Medulla oblongata (tissue), 1 donor: ENCODE measurements around the gene PTPRF.
A peak's percentile ranks its signal among the peaks of the same experiment; 100 is the strongest.

Source experiments
- DNase-seq: peaks from one replicate; pipeline ENCODE4 v3.0.0-alpha.2; 2015; ENCODE audit errors: extremely low spot score

PTPRF gene

DNA sequence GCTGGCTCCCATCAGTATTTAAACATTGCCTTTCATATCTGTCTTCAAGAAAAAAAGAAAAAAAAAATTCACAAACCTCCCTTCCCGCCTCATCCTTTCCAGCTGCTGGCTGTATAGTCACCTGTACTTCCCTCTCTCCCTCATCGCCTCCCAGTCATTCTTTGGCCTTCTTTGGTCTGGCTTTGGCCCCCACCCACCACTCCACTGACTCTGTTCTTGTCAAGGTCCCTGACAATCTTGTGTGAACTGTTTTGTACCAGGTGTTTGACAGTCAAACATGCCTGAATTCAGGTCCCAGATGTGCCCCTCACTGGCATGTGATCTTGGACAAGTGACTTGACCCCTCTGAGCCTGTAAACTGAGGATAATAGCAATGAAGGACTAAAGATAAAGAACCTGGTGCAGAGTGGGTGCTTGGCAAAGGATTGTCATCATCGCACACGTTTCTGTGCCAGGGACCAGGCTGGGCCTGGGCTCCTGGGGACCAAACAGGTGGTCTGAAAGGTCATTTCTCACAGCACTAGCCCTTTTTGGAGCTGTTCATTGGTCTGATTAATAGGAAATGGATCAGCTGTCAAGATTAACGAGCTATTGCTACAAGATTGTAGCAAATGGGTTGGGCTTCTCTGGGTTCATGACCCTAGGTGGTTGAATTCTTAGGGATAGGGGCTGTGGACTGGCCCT, 21.5 kb downstream of the PTPRF start:
- DNase-seq: no peak

DNA sequence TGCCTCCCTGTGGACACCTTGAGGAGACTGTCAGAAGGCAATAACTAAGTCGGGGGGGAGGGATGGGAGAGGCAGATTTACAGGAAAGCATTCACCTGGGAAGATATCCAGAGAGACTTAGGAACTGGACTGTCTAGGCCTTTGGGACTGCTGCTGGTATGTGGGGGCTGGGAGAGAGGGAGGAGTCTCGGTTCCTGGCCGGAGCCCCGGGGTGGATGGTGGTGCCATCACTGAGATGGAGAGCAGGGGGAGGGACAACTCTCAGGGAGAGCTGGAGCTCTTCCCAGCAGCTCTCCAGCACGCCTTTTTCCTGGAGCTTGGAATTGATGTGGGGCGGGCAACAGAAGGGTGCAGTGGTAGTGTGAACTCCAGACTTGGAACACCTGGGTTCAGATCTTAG, 22.1 kb downstream of the PTPRF start:
- DNase-seq: peak; percentile 96

- DNase-seq: no peak
Measured at GRCh38 chr1:43554444-43554992, 23.8 kb downstream of the PTPRF start.

GRCh38 chr1:43556782-43557181, 26.1 kb downstream of the PTPRF start:
- DNase-seq: no peak

DNA sequence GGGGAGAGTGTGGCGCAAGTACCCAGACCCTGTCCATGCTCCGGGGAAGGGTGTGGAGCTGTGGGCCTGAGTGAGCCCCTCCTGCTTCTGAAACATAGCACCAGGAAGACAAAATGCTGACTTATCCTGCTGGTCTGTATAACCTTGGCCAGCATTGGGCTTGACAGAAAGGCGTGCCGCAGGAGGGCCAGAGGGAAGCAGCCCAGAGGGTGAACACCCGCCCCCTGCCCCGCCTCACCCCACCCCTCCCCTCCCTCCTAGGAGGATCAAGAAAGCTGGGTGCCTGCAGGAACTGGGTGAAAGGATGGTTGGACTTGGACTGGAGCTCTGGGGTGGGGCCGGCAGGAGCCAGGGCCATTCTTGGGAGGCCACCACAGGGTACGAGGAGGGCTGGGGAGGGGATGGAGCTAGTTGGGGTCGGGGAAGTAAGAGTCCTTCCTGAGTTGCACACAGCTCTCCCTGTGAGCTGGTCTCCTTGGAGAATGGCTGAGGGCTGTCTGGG, 27.1 kb downstream of the PTPRF start:
- no peak for DNase-seq

DNA sequence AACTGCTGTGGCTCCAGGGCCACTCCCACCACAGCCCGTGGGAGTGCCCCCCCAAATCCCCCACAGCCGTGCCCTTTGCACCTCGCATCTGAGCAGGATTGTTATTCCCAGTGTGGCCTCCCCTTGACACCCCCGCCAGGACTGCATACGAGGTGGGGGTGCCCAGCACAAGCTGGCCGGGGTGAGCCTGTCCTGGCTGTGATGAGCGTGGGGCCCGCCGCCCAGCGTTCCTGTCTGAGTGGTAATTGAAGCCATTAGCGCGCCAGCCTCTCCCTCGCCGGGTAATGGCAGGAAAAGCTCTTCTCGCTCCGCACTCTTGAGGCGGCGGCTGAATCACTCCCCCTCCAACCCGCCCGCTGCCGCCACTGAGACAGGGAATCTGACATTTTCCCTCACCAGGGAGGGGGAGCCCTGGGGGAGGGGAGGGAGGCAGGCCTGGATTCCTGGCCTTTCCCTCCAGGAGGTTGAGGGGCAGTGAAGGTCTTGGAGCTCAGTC, 27.7 kb downstream of the PTPRF start:
- DNase-seq: no peak

DNA sequence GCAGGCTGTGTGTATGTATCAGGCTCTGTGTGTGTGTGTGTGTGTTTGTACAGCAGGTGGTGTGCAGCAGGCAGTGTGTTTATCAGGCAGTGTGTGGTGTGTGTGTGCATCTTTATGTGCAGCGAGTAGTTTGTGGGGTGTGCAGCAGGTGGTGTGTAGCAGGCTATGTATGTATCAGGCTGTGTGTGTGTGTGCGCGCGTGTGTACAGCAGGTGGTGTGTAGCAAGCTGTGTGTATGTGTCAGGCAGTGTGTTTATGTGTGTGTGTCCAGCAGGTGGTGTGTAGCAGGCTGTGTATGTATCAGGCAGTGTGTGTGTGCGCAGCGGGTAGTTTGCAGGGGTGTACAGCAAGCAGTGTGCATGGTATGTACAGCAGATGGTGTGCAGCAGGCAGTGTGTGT, 29.0 kb downstream of the PTPRF start:
- DNase-seq: no peak

DNA sequence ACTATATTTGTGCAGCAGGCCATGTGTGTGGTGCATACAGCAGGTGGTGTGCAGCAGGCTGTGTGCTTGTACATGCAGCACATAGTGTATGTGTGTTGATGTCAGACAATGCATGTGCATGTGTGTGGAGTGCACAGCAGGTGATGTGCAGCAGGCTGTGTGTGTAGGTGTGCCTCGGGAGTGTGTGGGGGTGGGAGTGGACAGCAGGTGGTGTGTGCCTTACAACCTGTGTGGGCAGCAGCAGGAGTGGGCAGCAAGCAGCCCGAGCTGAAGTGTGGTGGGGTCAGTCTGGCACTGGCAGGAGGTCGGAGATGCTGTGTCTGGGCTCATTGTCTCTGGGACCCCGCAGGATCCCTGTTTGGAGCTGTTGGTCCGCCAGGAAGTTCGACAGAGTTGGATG, 29.6 kb downstream of the PTPRF start:
- DNase-seq: no peak

DNA sequence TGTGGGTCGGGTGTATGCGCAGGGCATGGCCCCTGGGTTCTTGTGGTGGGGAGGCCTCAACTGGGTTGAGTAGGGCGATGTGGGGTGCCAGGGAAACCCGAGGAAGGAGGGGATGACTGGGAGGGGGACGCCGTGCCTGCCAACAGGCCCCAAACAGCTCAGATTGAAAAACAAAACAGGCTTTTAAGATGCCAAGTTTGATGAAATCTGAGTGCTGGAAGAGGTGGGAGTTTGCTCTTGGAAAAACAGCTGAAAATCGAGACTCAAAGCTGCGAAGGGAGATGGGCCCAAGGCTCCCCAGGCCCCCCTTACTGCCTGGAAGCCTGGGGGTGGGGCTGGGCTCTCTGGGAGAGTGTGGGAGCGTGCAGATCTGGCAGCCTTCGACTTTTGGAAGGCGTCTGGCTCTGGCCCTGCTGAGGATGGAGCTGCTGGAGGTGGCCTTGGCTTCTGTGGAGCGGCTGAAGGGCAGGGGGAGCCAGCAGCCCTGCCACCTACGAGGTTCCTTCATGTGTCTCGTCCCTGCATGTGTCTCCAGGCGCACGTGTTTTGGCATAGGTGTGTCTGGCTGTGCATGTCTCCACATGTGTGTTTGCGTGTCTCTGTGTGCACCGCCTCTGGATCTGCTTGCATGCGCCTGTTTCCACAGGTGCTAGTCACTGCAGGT, 33.3 kb downstream of the PTPRF start:
- no peak for DNase-seq

GRCh38 chr1:43564551-43565348, 34.1 kb downstream of the PTPRF start:
- DNase-seq: no peak

- peak; percentile 65 for DNase-seq
Measured at GRCh38 chr1:43565600-43566360, 35.1 kb downstream of the PTPRF start.

DNA sequence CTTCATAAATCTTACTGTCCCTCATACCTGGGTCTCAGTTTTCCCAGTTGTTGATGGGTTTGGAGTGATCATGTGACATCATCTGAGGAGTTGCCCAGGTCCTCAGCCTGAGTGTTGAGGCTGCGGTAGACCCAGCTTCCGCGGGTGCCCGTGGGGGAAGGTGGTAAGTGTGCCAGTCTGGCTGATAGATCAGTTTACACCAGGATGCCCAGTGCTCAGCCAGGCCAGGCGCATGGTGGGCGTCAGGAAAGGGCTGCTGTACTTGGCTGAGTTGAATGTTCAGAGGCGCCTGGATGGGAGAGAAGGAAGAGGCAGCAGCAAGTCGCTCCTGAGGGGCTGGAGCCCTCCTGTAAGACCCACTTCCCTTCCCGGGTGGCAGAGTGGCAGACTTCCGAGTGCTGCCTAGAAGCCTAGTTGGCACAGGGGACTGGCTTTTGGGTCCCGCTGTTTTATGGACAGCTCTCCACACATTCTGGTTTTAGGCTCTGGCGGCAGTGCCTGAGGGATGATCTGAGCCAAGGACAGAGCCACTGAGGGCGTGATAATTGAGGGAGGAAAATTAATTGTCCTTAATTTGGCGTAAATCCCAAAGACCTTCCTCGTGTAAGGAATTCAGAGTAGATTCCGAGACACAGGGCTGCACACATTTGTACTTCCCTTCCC, 35.8 kb downstream of the PTPRF start:
- DNase-seq: peak; percentile 41

GRCh38 chr1:43569175-43569574, 38.5 kb downstream of the PTPRF start:
- no peak for DNase-seq

DNA sequence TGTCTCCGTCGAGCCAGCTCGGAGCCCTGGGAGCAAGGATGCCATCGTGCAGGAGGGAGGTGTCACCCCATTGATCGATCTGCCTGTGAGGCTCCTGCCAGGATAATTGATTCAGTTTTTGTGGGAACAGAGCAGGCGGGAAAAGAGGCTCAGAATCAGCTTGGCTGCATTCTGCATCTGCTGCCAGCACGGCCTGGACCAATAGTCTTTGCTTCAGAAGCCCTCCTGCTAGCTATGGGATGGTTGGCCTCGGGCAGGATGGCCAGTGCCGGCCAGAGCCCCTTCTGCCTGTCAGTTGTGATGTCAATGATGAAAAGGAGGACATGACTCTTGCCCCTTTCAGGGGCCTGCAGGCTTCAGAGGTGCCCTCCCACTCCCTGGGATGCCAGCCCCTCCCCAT, 39.6 kb downstream of the PTPRF start:
- DNase-seq: no peak

DNA sequence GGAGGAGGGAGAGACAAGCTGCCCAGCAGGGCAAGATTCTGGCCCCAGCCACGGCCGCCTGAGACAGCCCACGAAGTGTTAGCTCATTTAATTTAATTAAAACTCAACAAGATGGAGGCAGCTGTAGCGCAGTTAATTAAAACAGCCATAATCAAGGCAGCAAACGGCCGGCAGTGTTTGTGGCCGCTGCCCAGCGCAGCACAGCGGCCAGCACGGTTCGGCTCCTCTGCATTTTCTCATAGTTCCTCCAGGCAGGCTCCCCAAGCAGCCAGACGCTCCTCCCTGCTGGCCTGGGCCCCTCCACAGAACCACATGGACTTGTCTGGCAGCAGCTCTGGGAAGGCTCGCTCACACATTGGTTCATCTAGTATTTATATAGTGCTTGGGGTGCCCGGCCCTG, 40.0 kb downstream of the PTPRF start:
- no peak for DNase-seq

GRCh38 chr1:43572084-43572483, 41.4 kb downstream of the PTPRF start:
- DNase-seq: no peak

DNA sequence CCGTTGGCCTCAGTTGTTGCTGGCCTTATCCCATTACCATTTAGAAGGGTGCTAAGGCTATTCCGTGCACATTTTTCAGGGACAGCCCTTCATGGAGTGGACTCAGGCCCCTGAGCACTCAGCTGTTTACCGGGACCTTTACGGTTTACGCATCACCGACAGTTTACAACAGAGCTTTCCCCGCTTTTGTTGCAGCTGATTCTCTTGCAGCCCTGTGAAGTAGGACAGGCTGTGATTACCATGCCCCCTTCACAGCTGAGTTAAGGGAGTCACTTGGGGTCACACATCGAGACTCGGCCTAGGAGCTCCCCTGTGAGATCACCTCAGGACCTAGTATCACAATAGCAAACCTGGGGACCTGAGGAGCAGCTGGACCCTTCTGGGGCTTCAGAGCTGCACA, 41.9 kb downstream of the PTPRF start:
- no peak for DNase-seq

GRCh38 chr1:43573066-43573800, 42.5 kb downstream of the PTPRF start:
- peak; percentile 69 for DNase-seq

DNA sequence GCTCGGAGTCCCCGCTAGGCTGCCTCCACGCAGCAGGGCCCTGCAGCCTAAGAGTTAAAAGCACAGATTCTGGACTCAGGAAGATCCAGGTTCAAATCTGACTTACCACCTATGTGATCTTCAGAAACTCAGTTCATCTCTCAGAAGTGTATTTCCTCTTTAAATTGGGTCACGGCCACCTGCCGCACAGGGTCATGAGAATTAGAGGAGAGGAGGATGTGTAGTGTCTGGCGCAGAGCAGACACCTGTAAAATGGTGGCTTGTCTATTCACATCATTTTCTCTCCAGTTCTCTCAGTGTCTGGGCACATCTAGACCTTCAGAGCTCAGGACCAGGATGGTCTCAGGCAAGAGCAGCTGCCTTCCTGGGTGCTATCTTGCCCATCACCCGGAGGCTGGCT, 45.8 kb downstream of the PTPRF start:
- no peak for DNase-seq
